ENCODE results near the gene ZNHIT3.

The ZNHIT3 gene

GRCh38 chr17:36493956-36494355 lies 7.5 kb downstream of the ZNHIT3 start:
- H3K4me3 ChIP-seq (ENCODE audit: low read length) = no peak overlapping the region
- no peak for DNase-seq (ENCODE audit: low read depth)
- TF ChIP-seq CTCF (conservative IDR thresholded peaks at IDR 0.05; ENCODE audit: low read depth, low read length) = no peak

GRCh38 chr17:36494674-36495073 lies 8.2 kb downstream of the ZNHIT3 start:
- no peak for TF ChIP-seq CTCF (conservative IDR thresholded peaks at IDR 0.05; ENCODE audit: low read depth, low read length)
- H3K4me3 ChIP-seq (ENCODE audit: low read length) = no peak overlapping the region
- DNase-seq (ENCODE audit: low read depth) = no peak

GRCh38 chr17:36495076-36495578 lies 8.6 kb downstream of the ZNHIT3 start:
- no peak overlapping the region for H3K4me3 ChIP-seq (ENCODE audit: low read length)
- no peak for TF ChIP-seq CTCF (conservative IDR thresholded peaks at IDR 0.05; ENCODE audit: low read depth, low read length)
- no peak for DNase-seq (ENCODE audit: low read depth)

GRCh38 chr17:36496018-36496789 lies 9.7 kb downstream of the ZNHIT3 start:
- no peak for DNase-seq (ENCODE audit: low read depth)
- TF ChIP-seq CTCF (conservative IDR thresholded peaks at IDR 0.05; ENCODE audit: low read depth, low read length) = no peak
- no peak overlapping the region for H3K4me3 ChIP-seq (ENCODE audit: low read length)

- DNase-seq (ENCODE audit: low read depth) = no peak
- TF ChIP-seq CTCF (conservative IDR thresholded peaks at IDR 0.05; ENCODE audit: low read depth, low read length) = no peak
- no peak overlapping the region for H3K4me3 ChIP-seq (ENCODE audit: low read length)
Measured at GRCh38 chr17:36498155-36498554, 11.7 kb downstream of the ZNHIT3 start.

GRCh38 chr17:36498560-36499300 lies 12.2 kb downstream of the ZNHIT3 start:
- no peak overlapping the region for H3K4me3 ChIP-seq (ENCODE audit: low read length)
- DNase-seq (ENCODE audit: low read depth) = no peak
- TF ChIP-seq CTCF (conservative IDR thresholded peaks at IDR 0.05; ENCODE audit: low read depth, low read length) = no peak

Data from retinal pigment epithelial cell (primary cell).